Natural killer cell (primary cell): ENCODE results near the gene TCEANC2. TPM values are rescaled to one million over a fixed set of nuclear protein-coding genes. Genes with fewer than 3 reads are reported as not detected.

ENCODE experiments used
- ATAC-seq, 3 donors: fragments of 150-1000 bp in 2 of 3; fragments of 200-7000 bp in 1 of 3; cut with Tn5 transposase; 1 replicate in 1 of 3; 2 replicates in 2 of 3; pipeline ENCODE4 v1.10.0; 2021; ENCODE audit warnings: mild to moderate bottlenecking in 2 of 3, moderate library complexity in 2 of 3
- DNase-seq, 2 donors: peaks; one replicate each; pipeline versions ENCODE4 v3.0.0 to v3.0.0-alpha.2; 2013 to 2021; ENCODE audit warnings: mixed read lengths in 1 of 2
- H3K27ac ChIP-seq: one replicate; pipeline ENCODE4 v1.5.1; 2013; ENCODE audit warnings: mild to moderate bottlenecking, low read length
- H3K27me3 ChIP-seq: one replicate; pipeline ENCODE4 v1.6.1; 2013; ENCODE audit warnings: low read length; ENCODE audit not compliant: control insufficient read depth, insufficient read depth
- H3K36me3 ChIP-seq: one replicate; pipeline ENCODE4 v1.6.1; 2013; ENCODE audit warnings: low read length; ENCODE audit not compliant: control insufficient read depth, insufficient read depth
- H3K4me1 ChIP-seq: one replicate; pipeline ENCODE4 v1.6.1; 2013; ENCODE audit warnings: low read length; ENCODE audit not compliant: control insufficient read depth, insufficient read depth
- H3K4me3 ChIP-seq: one replicate; pipeline ENCODE4 v1.5.1; 2013; ENCODE audit warnings: low read length
- H3K9me3 ChIP-seq: one replicate; pipeline ENCODE4 v1.6.1; 2013; ENCODE audit warnings: low read length; ENCODE audit not compliant: control insufficient read depth, insufficient read depth
- H3K27ac Mint-ChIP-seq, 2 donors: one replicate each; pipeline ENCODE4 v1.8.0; 2022; ENCODE audit warnings: mild to moderate bottlenecking in 2 of 2, mixed read lengths in 2 of 2, moderate library complexity in 1 of 2
- H3K27me3 Mint-ChIP-seq, 2 donors: one replicate each; pipeline ENCODE4 v1.8.0; 2022; ENCODE audit warnings: low read depth in 2 of 2, mixed read lengths in 2 of 2
- H3K36me3 Mint-ChIP-seq: one replicate; pipeline ENCODE4 v1.8.0; 2022; ENCODE audit warnings: mixed read lengths
- H3K4me1 Mint-ChIP-seq, 2 donors: one replicate each; pipeline ENCODE4 v1.8.0; 2022; ENCODE audit warnings: mixed read lengths in 2 of 2
- H3K4me3 Mint-ChIP-seq: one replicate; pipeline ENCODE4 v1.8.0; 2022; ENCODE audit warnings: mild to moderate bottlenecking, moderate library complexity, mixed read lengths
- H3K9me3 Mint-ChIP-seq, 2 donors: one replicate each; pipeline ENCODE4 v1.8.0; 2022; ENCODE audit warnings: mixed read lengths in 2 of 2
- CTCF ChIP-seq: fragments of 200-600 bp; IDR thresholded peaks from one replicate; pipeline ENCODE4 v1.8.0; 2022; ENCODE audit warnings: antibody characterized with exemption
- WGBS: methylation state at CpG from one replicate; pipeline ENCODE4 v1.1.7; 2013; ENCODE audit warnings: missing lambda C conversion rate; ENCODE audit not compliant: insufficient coverage; 5-methylcytosine and 5-hydroxymethylcytosine counted together
- intact Hi-C: fragments of 100-400 bp; cut with micrococcal nuclease; formaldehyde crosslinking; loops from one replicate; pipeline ENCODE4 v1.14.2; 2022
- total RNA-seq, 4 donors: library from RNA; stranded (reverse); fragments of 120-200 nt in 1 of 4; gene quantifications; one replicate each; pipeline versions ENCODE4 v1.2.3 to v1.2.4, GENCODE V29; 2013 to 2022

The TCEANC2 gene
- total RNA-seq, 3 donors from 2014 or later (not counting 1 experiment from before 2014, with no cell fraction given): 5.1 to 9.5 (median 7.3) TPM

- 87% methylated on average over 6 of the region's 6 CpGs for WGBS
- Histone ChIP-seq H3K27ac (no peak overlapping the region), H3K27me3 (no peaks in the 10 kb centered on the region), H3K36me3 (no peaks in the 10 kb centered on the region), H3K4me1 (no peaks in the 10 kb centered on the region), H3K9me3 (no peaks in the 10 kb centered on the region), H3K4me3 (no peak overlapping the region)
- intact Hi-C loops: no loop called here
- H3K27me3 Mint-ChIP-seq: no peaks in the 10 kb centered on the region
- no peaks in the 10 kb centered on the region for H3K9me3 Mint-ChIP-seq
- no peaks in the 10 kb centered on the region for H3K4me1 Mint-ChIP-seq
- no peak for ATAC-seq
- no peak for DNase-seq
- no peaks in the 10 kb centered on the region for H3K36me3 Mint-ChIP-seq
- no peak overlapping the region for H3K27ac Mint-ChIP-seq
- H3K4me3 Mint-ChIP-seq: no peak overlapping the region
- TF ChIP-seq CTCF: no peak
Measured at GRCh38 chr1:54109129-54110090, 56.0 kb downstream of the TCEANC2 start.

- Histone ChIP-seq H3K27ac (no peak overlapping the region), H3K36me3 (no peaks in the 10 kb centered on the region), H3K9me3 (no peaks in the 10 kb centered on the region), H3K27me3 (no peaks in the 10 kb centered on the region), H3K4me3 (no peak overlapping the region), H3K4me1 (no peaks in the 10 kb centered on the region)
- no peak for DNase-seq
- intact Hi-C loops: no loop called here
- 94% methylated on average over 10 of the region's 10 CpGs for WGBS
- H3K27me3 Mint-ChIP-seq: no peaks in the 10 kb centered on the region
- H3K4me3 Mint-ChIP-seq: no peak overlapping the region
- no peaks in the 10 kb centered on the region for H3K9me3 Mint-ChIP-seq
- H3K4me1 Mint-ChIP-seq: peaks cover 0 to 2% of the 10 kb centered on the region in 2 donors
- ATAC-seq: peak in 1 of 3 donors; percentile 16
- no peak overlapping the region for H3K27ac Mint-ChIP-seq
- no peak for TF ChIP-seq CTCF
- H3K36me3 Mint-ChIP-seq: no peaks in the 10 kb centered on the region
Measured at GRCh38 chr1:54110996-54111395, 57.6 kb downstream of the TCEANC2 start.

GRCh38 chr1:54111624-54112023 lies 58.2 kb downstream of the TCEANC2 start:
- Histone ChIP-seq H3K27ac (no peak overlapping the region), H3K4me3 (no peak overlapping the region), H3K4me1 (no peaks in the 10 kb centered on the region), H3K9me3 (no peaks in the 10 kb centered on the region), H3K36me3 (no peaks in the 10 kb centered on the region), H3K27me3 (no peaks in the 10 kb centered on the region)
- no peaks in the 10 kb centered on the region for H3K27me3 Mint-ChIP-seq
- no peak overlapping the region for H3K27ac Mint-ChIP-seq
- no peak for TF ChIP-seq CTCF
- ATAC-seq (no peak), DNase-seq (no peak)
- H3K4me1 Mint-ChIP-seq: peaks cover 0 to 5% of the 10 kb centered on the region in 2 donors
- intact Hi-C loops: no loop called here
- no peaks in the 10 kb centered on the region for H3K9me3 Mint-ChIP-seq
- H3K36me3 Mint-ChIP-seq: no peaks in the 10 kb centered on the region
- 93% methylated on average over 3 of the region's 3 CpGs for WGBS
- no peak overlapping the region for H3K4me3 Mint-ChIP-seq
